ENCODE results near the gene ANXA2R.

GRCh38 chr5:43007911-43008362, 32.2 kb downstream of the ANXA2R start:
- TF ChIP-seq EZH2 (IDR thresholded peaks at IDR 0.05; ENCODE audit: insufficient read depth, poor library complexity, severe bottlenecking) (no peak), EZH2phosphoT487 (IDR thresholded peaks at IDR 0.05; ENCODE audit: insufficient read depth, low read depth) (no peak)
